Stimulated activated CD8-positive, alpha-beta memory T cell treated with anti-CD3 and anti-CD28 coated beads, Interleukin-15, amount 100 ng/mL, for 48 hours (primary cell): ENCODE results near the gene HEXA.
A peak's percentile ranks its signal among the peaks of the same experiment; 100 is the strongest.
"Not testable (repeated sequence)": the region's sequence is repeated elsewhere in the genome, so short reads cannot be mapped to it uniquely, and the experiment has no call there.

ENCODE experiments used
- DNase-seq, 2 donors: peaks; one replicate each; pipeline ENCODE4 v3.0.0-alpha.2; 2020; ENCODE audit warnings: low read depth in 2 of 2

HEXA gene

GRCh38 chr15:72375846-72376581 is at the start of gene HEXA:
Gene HEXA, minus strand, starts transcription at chr15:72376014. Its CDS starts 42 bp downstream, at chr15:72375972.
- DNase-seq, result peak; percentile 96 to 97

GRCh38 chr15:72423256-72423655 is 47.4 kb upstream of the HEXA start:
- DNase-seq, result no peak

GRCh38 chr15:72421484-72421883 is 45.7 kb upstream of the HEXA start:
- DNase-seq, result no peak

- no peak for DNase-seq
Measured at GRCh38 chr15:72420576-72420975, 44.8 kb upstream of the HEXA start.

- not testable (repeated sequence) for DNase-seq
Measured at GRCh38 chr15:72419768-72420167, 44.0 kb upstream of the HEXA start.

- no peak for DNase-seq
Measured at GRCh38 chr15:72415304-72415703, 39.5 kb upstream of the HEXA start.

GRCh38 chr15:72413337-72413736 is 37.5 kb upstream of the HEXA start:
- not testable (repeated sequence) for DNase-seq

GRCh38 chr15:72411544-72411943 is 35.7 kb upstream of the HEXA start:
- no peak for DNase-seq

GRCh38 chr15:72411111-72411510 is 35.3 kb upstream of the HEXA start:
- no peak for DNase-seq

- no peak for DNase-seq
Measured at GRCh38 chr15:72406936-72407335, 31.1 kb upstream of the HEXA start.

- no peak for DNase-seq
Measured at GRCh38 chr15:72404841-72405240, 29.0 kb upstream of the HEXA start.

- no peak for DNase-seq
Measured at GRCh38 chr15:72404356-72404755, 28.5 kb upstream of the HEXA start.

- DNase-seq, result no peak
Measured at GRCh38 chr15:72402726-72403125, 26.9 kb upstream of the HEXA start.

GRCh38 chr15:72398648-72399047 is 22.8 kb upstream of the HEXA start:
- DNase-seq, result no peak

GRCh38 chr15:72397796-72398588 is 22.2 kb upstream of the HEXA start, which contains the start of gene TMEM202:
Gene TMEM202, plus strand, starts transcription at chr15:72398305. Its CDS starts 22 bp downstream, at chr15:72398327.
- no peak for DNase-seq

GRCh38 chr15:72396331-72396730 is 20.5 kb upstream of the HEXA start:
- not testable (repeated sequence) for DNase-seq

GRCh38 chr15:72389231-72389630 is 13.4 kb upstream of the HEXA start:
- DNase-seq, result no peak

- no peak for DNase-seq
Measured at GRCh38 chr15:72387741-72388140, 11.9 kb upstream of the HEXA start.

- DNase-seq, result no peak
Measured at GRCh38 chr15:72382146-72382545, 6.3 kb upstream of the HEXA start.

GRCh38 chr15:72380743-72381142 is 4.9 kb upstream of the HEXA start:
- no peak for DNase-seq

GRCh38 chr15:72379856-72380430 is 4.1 kb upstream of the HEXA start:
- no peak for DNase-seq

GRCh38 chr15:72379106-72379505 is 3.3 kb upstream of the HEXA start:
- not testable (repeated sequence) for DNase-seq

GRCh38 chr15:72377331-72377730 is 1.5 kb upstream of the HEXA start:
- no peak for DNase-seq
